Endothelial cell of umbilical vein (primary cell): ENCODE data around the gene AURKA. TPM values are rescaled to one million over a fixed set of nuclear protein-coding genes. Genes with fewer than 3 reads are reported as not detected.

ENCODE experiments used
- BruUV-seq: library from RNA; stranded (reverse); fragments of 400-500 nt; replicated peaks from 2 replicates; lab custom pipeline; 2021; lab: Mats Ljungman, UMichigan
- CTCF ChIA-PET: fragments of 300-600, 350-600 bp; sonication (Branson Sonifier 250); formaldehyde crosslinking; loops from one replicate; lab custom pipeline; 2021; ENCODE audit warnings: antibody characterized with exemption, inconsistent platforms; lab: Charles Lee
- POLR2A ChIA-PET: fragments of 300-600, 350-600 bp; sonication (Branson Sonifier 250); formaldehyde crosslinking; loops from one replicate; lab custom pipeline; 2021; ENCODE audit warnings: antibody characterized with exemption, inconsistent platforms; lab: Charles Lee
- DNase-seq: peaks from one replicate; pipeline ENCODE4 v3.0.0-alpha.2; 2011; ENCODE audit warnings: low read depth, low spot score
- FAIRE-seq: peaks from 2 replicates; lab custom pipeline; 2011; peaks lifted over from hg19 to GRCh38; lab: Jason Lieb, UNC
- H2AFZ ChIP-seq: 2 replicates; pipeline ENCODE4 v1.6.0; 2012; ENCODE audit warnings: low read depth, low read length, control low read depth, inconsistent platforms
- H3K27ac ChIP-seq: 2 replicates; pipeline ENCODE4 v1.5.1; 2011; ENCODE audit warnings: low read depth, mild to moderate bottlenecking, control low read depth, low read length, moderate library complexity; ENCODE audit not compliant: insufficient read depth
- H3K27me3 ChIP-seq, 2 experiments: 2 replicates each; pipeline versions ENCODE4 v1.6.0 to v1.6.1; 2011; ENCODE audit warnings: low read length in 2 of 2, mixed read lengths in 1 of 2; ENCODE audit not compliant: control insufficient read depth in 2 of 2, insufficient read depth in 2 of 2
- H3K36me3 ChIP-seq, 2 experiments: 2 replicates in 1 of 2; 3 replicates in 1 of 2; pipeline ENCODE4 v1.5.1; 2011; ENCODE audit warnings: low read length in 2 of 2, mild to moderate bottlenecking in 1 of 2, moderate library complexity in 1 of 2; ENCODE audit not compliant: control insufficient read depth in 2 of 2, insufficient read depth in 2 of 2; ENCODE audit errors: extremely low read depth in 1 of 2
- H3K4me1 ChIP-seq: 3 replicates; pipeline ENCODE4 v1.5.1; 2011; ENCODE audit warnings: mild to moderate bottlenecking, low read length; ENCODE audit not compliant: control insufficient read depth, insufficient read depth; ENCODE audit errors: extremely low read depth
- H3K4me2 ChIP-seq: 2 replicates; pipeline ENCODE4 v1.6.1; 2011; ENCODE audit warnings: low read length, control low read depth, mixed read lengths; ENCODE audit not compliant: insufficient read depth
- H3K4me3 ChIP-seq, 3 experiments: fragments of 200-600 bp in 1 of 3; sonication (generic), shearing (Covaris generic) in 1 of 3; replicated peaks in 1 of 3; 2 replicates each; pipeline ENCODE4 v1.5.1; 2011 to 2016; ENCODE audit warnings: control low read depth in 3 of 3, low read length in 3 of 3, mild to moderate bottlenecking in 2 of 3, inconsistent platforms in 1 of 3, low read depth in 1 of 3, moderate library complexity in 1 of 3; ENCODE audit not compliant: insufficient read depth in 1 of 3
- H3K79me2 ChIP-seq: 2 replicates; pipeline ENCODE4 v1.6.0; 2012; ENCODE audit warnings: low read length, inconsistent platforms; ENCODE audit not compliant: control insufficient read depth, insufficient read depth
- H3K9ac ChIP-seq: replicated peaks from 2 replicates; pipeline ENCODE3; 2011; ENCODE audit warnings: low read length, control low read depth; ENCODE audit not compliant: insufficient read depth; ENCODE audit errors: extremely low read depth
- H3K9me1 ChIP-seq: replicated peaks from 3 replicates; pipeline ENCODE4 v1.6.0; 2011; ENCODE audit warnings: mild to moderate bottlenecking, low read length; ENCODE audit not compliant: control insufficient read depth, insufficient read depth; ENCODE audit errors: extremely low read depth
- H3K9me3 ChIP-seq: replicated peaks from 2 replicates; pipeline ENCODE4 v1.5.1; 2012; ENCODE audit warnings: low read length, inconsistent platforms; ENCODE audit not compliant: control insufficient read depth, insufficient read depth
- H4K20me1 ChIP-seq: replicated peaks from 2 replicates; pipeline ENCODE3; 2011; ENCODE audit warnings: mild to moderate bottlenecking, low read length; ENCODE audit not compliant: control insufficient read depth, insufficient read depth; ENCODE audit errors: extremely low read depth
- EZH2 ChIP-seq: IDR thresholded peaks from 2 replicates; pipeline ENCODE4 v1.6.1; 2012; ENCODE audit warnings: borderline replicate concordance, low read depth, mild to moderate bottlenecking, moderate library complexity, low read length, inconsistent platforms; ENCODE audit not compliant: severe bottlenecking
- FOS ChIP-seq: IDR thresholded peaks from 2 replicates; pipeline ENCODE4 v1.6.1; 2011; ENCODE audit warnings: mild to moderate bottlenecking, low read length, moderate library complexity, borderline replicate concordance; ENCODE audit not compliant: insufficient read depth
- GATA2 ChIP-seq: IDR thresholded peaks from 2 replicates; pipeline ENCODE4 v1.7.0; 2011; ENCODE audit warnings: low read depth, mild to moderate bottlenecking, moderate library complexity, mixed read lengths, low read length; ENCODE audit not compliant: insufficient read length, insufficient read depth
- JUN ChIP-seq: IDR thresholded peaks from 2 replicates; pipeline ENCODE4 v1.6.1; 2011; ENCODE audit warnings: borderline replicate concordance, low read depth; ENCODE audit not compliant: insufficient read length, insufficient read depth
- MYC ChIP-seq: IDR thresholded peaks from one replicate; pipeline ENCODE4 v1.6.1; 2011; ENCODE audit warnings: mild to moderate bottlenecking, low read depth, low read length
- POLR2A ChIP-seq: IDR thresholded peaks from 2 replicates; pipeline ENCODE4 v1.6.1; 2012; ENCODE audit warnings: low read depth, mild to moderate bottlenecking, control low read depth, low read length
- POLR2AphosphoS5 ChIP-seq: IDR thresholded peaks from 2 replicates; pipeline ENCODE4 v1.6.1; 2012; ENCODE audit warnings: low read depth, mild to moderate bottlenecking, control low read depth, low read length, moderate library complexity; ENCODE audit not compliant: insufficient read depth
- dilution Hi-C: fragments of 300-500 bp; cut with MboI; formaldehyde crosslinking; loops from one replicate; pipeline ENCODE4 v1.15.0; 2019; ENCODE audit warnings: low sequenced_read_pairs; ENCODE audit not compliant: extremely low pct_ligation_motif_present
- intact Hi-C: fragments of 100-400 bp; cut with micrococcal nuclease; formaldehyde crosslinking; loops from one replicate; pipeline ENCODE4 v1.10.0; 2022
- polyA plus RNA-seq, 4 experiments: library from polyadenylated mRNA; depleted of rRNA in 3 of 4; stranded (reverse) in 3 of 4; unstranded in 1 of 4; fragments of >200 nt; gene quantifications; 2 replicates each; pipeline versions ENCODE4 v1.2.1 to v1.2.3, GENCODE V29; 2011 to 2012; ENCODE audit warnings: missing spikeins in 1 of 4
- total RNA-seq: library from RNA; stranded (reverse); gene quantifications from 2 replicates; pipeline ENCODE4 v1.2.3, GENCODE V29; 2021
- TF ChIP-seq, protein P1 (sequence below), 2 donors: IDR thresholded peaks; 1 replicate in 1 of 2; 2 replicates in 1 of 2; pipeline ENCODE4 v1.5.1; 2011; ENCODE audit warnings: low read length in 2 of 2, mild to moderate bottlenecking in 2 of 2, moderate library complexity in 2 of 2, control low read depth in 1 of 2, inconsistent platforms in 1 of 2, low read depth in 1 of 2; ENCODE audit not compliant: insufficient read depth in 1 of 2; ENCODE audit errors: extremely low read depth in 1 of 2
- TF ChIP-seq, protein P2 (sequence below): IDR thresholded peaks from 2 replicates; pipeline ENCODE4 v1.6.1; 2011; ENCODE audit not compliant: insufficient read depth, insufficient read length

The AURKA gene
- total and polyA plus RNA-seq, 2 donors (not counting 3 experiments of a cell fraction or from before 2014, with no cell fraction given) = 33.1 to 56.9 TPM

DNA sequence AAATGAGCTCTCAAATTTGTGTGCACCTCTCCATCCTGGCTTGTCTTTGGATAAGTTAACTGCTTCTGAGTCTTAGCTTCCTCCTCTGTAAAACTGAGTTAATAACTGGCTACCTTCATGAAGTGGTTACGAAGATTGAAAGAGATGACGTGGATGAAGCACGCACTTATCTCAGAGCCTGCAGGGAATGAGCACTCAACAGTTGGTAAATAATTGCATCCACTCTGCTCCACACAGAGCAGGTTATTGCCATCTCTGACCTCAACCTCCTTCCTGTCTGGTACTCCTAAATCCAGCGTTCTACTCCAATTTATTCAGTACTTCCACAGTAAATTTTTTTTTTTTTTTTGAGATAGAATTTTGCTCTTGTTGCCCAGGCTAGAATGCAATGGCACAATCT lies 6.9 kb downstream of the AURKA start:
- no peak overlapping the region for H3K27ac ChIP-seq
- DNase-seq = no peak
- H3K36me3 ChIP-seq = peaks cover 4 to 19% of the 10 kb centered on the region in 2 experiments
- no peak overlapping the region for H3K4me3 ChIP-seq
- intact Hi-C loops = no loop called here
- dilution Hi-C loops = no loop called here
- no peaks in the 10 kb centered on the region for H3K9me1 ChIP-seq
- no peak for TF ChIP-seq JUN
- no peak for TF ChIP-seq POLR2AphosphoS5
- TF ChIP-seq, protein P1, sequence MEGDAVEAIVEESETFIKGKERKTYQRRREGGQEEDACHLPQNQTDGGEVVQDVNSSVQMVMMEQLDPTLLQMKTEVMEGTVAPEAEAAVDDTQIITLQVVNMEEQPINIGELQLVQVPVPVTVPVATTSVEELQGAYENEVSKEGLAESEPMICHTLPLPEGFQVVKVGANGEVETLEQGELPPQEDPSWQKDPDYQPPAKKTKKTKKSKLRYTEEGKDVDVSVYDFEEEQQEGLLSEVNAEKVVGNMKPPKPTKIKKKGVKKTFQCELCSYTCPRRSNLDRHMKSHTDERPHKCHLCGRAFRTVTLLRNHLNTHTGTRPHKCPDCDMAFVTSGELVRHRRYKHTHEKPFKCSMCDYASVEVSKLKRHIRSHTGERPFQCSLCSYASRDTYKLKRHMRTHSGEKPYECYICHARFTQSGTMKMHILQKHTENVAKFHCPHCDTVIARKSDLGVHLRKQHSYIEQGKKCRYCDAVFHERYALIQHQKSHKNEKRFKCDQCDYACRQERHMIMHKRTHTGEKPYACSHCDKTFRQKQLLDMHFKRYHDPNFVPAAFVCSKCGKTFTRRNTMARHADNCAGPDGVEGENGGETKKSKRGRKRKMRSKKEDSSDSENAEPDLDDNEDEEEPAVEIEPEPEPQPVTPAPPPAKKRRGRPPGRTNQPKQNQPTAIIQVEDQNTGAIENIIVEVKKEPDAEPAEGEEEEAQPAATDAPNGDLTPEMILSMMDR (IDR thresholded peaks at IDR 0.05; ENCODE audit: extremely low read depth in 1 of 2, insufficient read depth in 1 of 2, low read depth in 1 of 2, low read length in 2 of 2) = no peak
- TF ChIP-seq MYC = no peak
- no peak for TF ChIP-seq EZH2
- no peak for TF ChIP-seq GATA2
- TF ChIP-seq FOS = no peak
- TF ChIP-seq, protein P2, sequence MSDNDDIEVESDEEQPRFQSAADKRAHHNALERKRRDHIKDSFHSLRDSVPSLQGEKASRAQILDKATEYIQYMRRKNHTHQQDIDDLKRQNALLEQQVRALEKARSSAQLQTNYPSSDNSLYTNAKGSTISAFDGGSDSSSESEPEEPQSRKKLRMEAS = no peak
- TF ChIP-seq POLR2A = no peak
- ChIA-PET CTCF (no interaction called here), POLR2A (no interaction called here)
- H3K9me3 ChIP-seq = no peaks in the 10 kb centered on the region
- H2AFZ ChIP-seq = no peak overlapping the region
- no peaks in the 10 kb centered on the region for H3K27me3 ChIP-seq
- peaks cover 67% of the 10 kb centered on the region for H3K79me2 ChIP-seq
- H3K4me2 ChIP-seq = no peak overlapping the region
- no peaks in the 10 kb centered on the region for H4K20me1 ChIP-seq
- no TSS peak for BruUV-seq
- no peaks in the 10 kb centered on the region for H3K4me1 ChIP-seq
- FAIRE-seq = no peak
- no peak overlapping the region for H3K9ac ChIP-seq
